Fibroblast of upper back skin (primary cell): ENCODE measurements around the gene CLP1.

Source experiments
- DNase-seq: peaks from one replicate; pipeline ENCODE4 v3.0.0-alpha.2; 2013

Gene CLP1

GRCh38 chr11:57657194-57658022 lies at the start of gene CLP1:
Gene CLP1, plus strand, starts transcription at chr11:57657762. Its CDS starts 1,715 bp downstream, at chr11:57659477.
- DNase-seq: peak; percentile 99

- DNase-seq: no peak
Measured at GRCh38 chr11:57610170-57610569, 47.4 kb upstream of the CLP1 start.

- no peak for DNase-seq
Measured at GRCh38 chr11:57614234-57614772, 43.3 kb upstream of the CLP1 start.

- no peak for DNase-seq
Measured at GRCh38 chr11:57615308-57615707, 42.3 kb upstream of the CLP1 start.

- DNase-seq: no peak
Measured at GRCh38 chr11:57616595-57616994, 41.0 kb upstream of the CLP1 start.

- no peak for DNase-seq
Measured at GRCh38 chr11:57618438-57618837, 39.1 kb upstream of the CLP1 start.

GRCh38 chr11:57619331-57619730 lies 38.2 kb upstream of the CLP1 start:
- DNase-seq: no peak

GRCh38 chr11:57620467-57620866 lies 37.1 kb upstream of the CLP1 start:
- DNase-seq: no peak

- DNase-seq: no peak
Measured at GRCh38 chr11:57622263-57622662, 35.3 kb upstream of the CLP1 start.

GRCh38 chr11:57624864-57625263 lies 32.7 kb upstream of the CLP1 start:
- DNase-seq: no peak

GRCh38 chr11:57626895-57627294 lies 30.7 kb upstream of the CLP1 start:
- no peak for DNase-seq

- no peak for DNase-seq
Measured at GRCh38 chr11:57630171-57630570, 27.4 kb upstream of the CLP1 start.

- DNase-seq: no peak
Measured at GRCh38 chr11:57632116-57632515, 25.4 kb upstream of the CLP1 start.

- DNase-seq: no peak
Measured at GRCh38 chr11:57633394-57634070, 24.0 kb upstream of the CLP1 start.

GRCh38 chr11:57634311-57634710 lies 23.3 kb upstream of the CLP1 start:
- DNase-seq: no peak

GRCh38 chr11:57635246-57635645 lies 22.3 kb upstream of the CLP1 start:
- no peak for DNase-seq

- peak; percentile 32 for DNase-seq
Measured at GRCh38 chr11:57637626-57638004, 19.9 kb upstream of the CLP1 start.

- peak; percentile 90 for DNase-seq
Measured at GRCh38 chr11:57638005-57638781, 19.4 kb upstream of the CLP1 start.

GRCh38 chr11:57638811-57639320 lies 18.7 kb upstream of the CLP1 start:
- no peak for DNase-seq

GRCh38 chr11:57639321-57640067 lies 18.1 kb upstream of the CLP1 start:
- DNase-seq: peak; percentile 95

- no peak for DNase-seq
Measured at GRCh38 chr11:57640068-57640800, 17.3 kb upstream of the CLP1 start.
